Measurements from ENCODE around the gene UBAC1. TPM values are rescaled to one million over a fixed set of nuclear protein-coding genes. Genes with fewer than 3 reads are reported as not detected.
"Not testable (repeated sequence)": the region's sequence is repeated elsewhere in the genome, so short reads cannot be mapped to it uniquely, and the experiment has no call there.

Gene UBAC1
- total RNA-seq, 4 donors from 2014 or later: 48.6 to 61.4 (median 55.9) TPM

DNA sequence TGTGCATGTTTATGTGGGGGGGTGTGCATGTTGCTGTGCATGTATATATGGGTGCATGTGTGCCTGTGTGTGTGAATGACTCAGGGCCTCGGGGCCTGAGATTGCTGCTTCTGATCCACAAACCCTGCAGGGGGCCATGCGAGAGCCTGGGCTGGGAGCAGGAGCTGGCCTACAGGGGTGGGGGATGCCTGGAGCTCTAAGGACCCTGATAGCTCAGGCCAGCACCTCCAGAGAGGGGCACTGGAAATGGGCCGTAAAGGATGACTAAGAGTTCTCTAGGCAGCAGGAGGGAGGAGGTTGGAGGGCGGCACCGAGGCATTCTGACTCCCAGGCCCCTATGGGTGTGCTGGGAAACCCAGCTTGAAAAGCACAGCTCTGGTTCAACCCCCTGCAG lies 6.9 kb upstream of the UBAC1 start:
- no peak for TF ChIP-seq POLR2A (IDR thresholded peaks at IDR 0.05)
- TF ChIP-seq EP300 (IDR thresholded peaks at IDR 0.05): no peak
- TF ChIP-seq, protein P1, sequence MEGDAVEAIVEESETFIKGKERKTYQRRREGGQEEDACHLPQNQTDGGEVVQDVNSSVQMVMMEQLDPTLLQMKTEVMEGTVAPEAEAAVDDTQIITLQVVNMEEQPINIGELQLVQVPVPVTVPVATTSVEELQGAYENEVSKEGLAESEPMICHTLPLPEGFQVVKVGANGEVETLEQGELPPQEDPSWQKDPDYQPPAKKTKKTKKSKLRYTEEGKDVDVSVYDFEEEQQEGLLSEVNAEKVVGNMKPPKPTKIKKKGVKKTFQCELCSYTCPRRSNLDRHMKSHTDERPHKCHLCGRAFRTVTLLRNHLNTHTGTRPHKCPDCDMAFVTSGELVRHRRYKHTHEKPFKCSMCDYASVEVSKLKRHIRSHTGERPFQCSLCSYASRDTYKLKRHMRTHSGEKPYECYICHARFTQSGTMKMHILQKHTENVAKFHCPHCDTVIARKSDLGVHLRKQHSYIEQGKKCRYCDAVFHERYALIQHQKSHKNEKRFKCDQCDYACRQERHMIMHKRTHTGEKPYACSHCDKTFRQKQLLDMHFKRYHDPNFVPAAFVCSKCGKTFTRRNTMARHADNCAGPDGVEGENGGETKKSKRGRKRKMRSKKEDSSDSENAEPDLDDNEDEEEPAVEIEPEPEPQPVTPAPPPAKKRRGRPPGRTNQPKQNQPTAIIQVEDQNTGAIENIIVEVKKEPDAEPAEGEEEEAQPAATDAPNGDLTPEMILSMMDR (IDR thresholded peaks at IDR 0.05): no peak
- DNase-seq (ENCODE audit: low spot score in 2 of 2): no peak
- no peaks in the 10 kb centered on the region for H3K9me3 ChIP-seq
- H3K36me3 ChIP-seq: no peaks in the 10 kb centered on the region
- WGBS, 2 donors: 33 to 48% methylated on average over 5 of the region's 5 CpGs
- H3K27ac ChIP-seq: peak overlapping the region in 2 of 4 donors; percentile 29 to 50
- peaks cover 0 to 26% (median 7%) of the 10 kb centered on the region in 4 donors for H3K4me1 ChIP-seq
- H3K4me3 ChIP-seq: no peak overlapping the region
- no peaks in the 10 kb centered on the region for H3K27me3 ChIP-seq

DNA sequence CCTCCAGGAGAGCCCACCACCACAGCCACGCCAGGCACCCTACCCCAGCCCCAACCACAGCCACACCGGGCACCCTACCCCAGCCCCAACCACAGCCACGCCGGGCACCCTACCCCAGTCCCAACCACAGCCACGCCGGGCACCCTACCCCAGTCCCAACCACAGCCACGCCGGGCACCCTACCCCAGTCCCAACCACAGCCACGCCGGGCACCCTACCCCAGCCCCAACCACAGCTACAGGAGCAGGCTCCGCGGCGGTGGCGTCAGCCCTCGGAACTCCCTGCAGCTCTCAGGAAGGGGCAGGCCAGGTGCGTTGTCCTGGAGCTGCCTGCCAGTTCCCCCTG lies 5.7 kb upstream of the UBAC1 start:
- 84 to 92% methylated on average over 6 to 14 of the region's 16 CpGs for WGBS, 2 donors
- DNase-seq (ENCODE audit: low spot score in 2 of 2): not testable (repeated sequence)

DNA sequence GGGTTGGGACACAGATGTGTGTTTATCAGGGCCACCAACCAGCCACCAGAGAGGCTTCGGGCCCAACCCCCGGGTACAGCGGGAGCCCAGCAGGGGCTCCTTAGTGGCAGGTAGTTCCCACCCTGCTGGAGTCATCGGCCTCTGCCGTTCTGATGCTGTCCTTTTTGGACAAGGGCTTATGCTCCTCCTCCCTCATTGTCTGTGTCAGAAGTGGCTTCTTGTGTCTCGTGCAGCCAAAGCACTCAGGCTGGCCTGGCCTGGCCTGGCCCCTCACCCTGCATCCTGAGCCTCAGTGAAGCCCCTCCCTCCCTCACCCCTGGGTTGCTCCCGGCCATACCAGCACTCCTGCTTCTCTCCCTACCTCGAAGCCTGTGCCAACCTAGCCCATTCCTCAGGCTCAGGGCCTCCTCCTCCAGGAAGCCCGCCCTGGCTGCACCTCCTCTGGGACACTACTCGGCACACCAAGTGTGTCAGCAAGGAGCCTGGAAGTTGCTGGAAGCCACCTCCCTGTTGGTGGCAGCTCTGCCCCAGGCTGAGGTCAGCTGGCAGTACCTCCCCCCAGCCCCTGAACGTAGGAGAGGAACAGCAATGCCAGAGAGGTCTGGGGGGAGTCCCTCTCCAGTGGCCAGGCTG lies 4.1 kb upstream of the UBAC1 start:
- DNase-seq (ENCODE audit: low spot score in 2 of 2): no peak
- 55 to 63% methylated on average over 11 of the region's 11 CpGs for WGBS, 2 donors
- Histone ChIP-seq H3K9me3 (no peaks in the 10 kb centered on the region), H3K27me3 (no peaks in the 10 kb centered on the region), H3K27ac (no peak overlapping the region), H3K36me3 (no peaks in the 10 kb centered on the region), H3K4me1 (peaks cover 0 to 39% (median 10%) of the 10 kb centered on the region in 4 donors), H3K4me3 (no peak overlapping the region)
- TF ChIP-seq POLR2A (IDR thresholded peaks at IDR 0.05): no peak
- TF ChIP-seq EP300 (IDR thresholded peaks at IDR 0.05): no peak
- TF ChIP-seq, protein P1 (IDR thresholded peaks at IDR 0.05): no peak

More for the DNA sequence above, 5.7 kb upstream of the UBAC1 start:
- H3K36me3 ChIP-seq, H3K27me3 ChIP-seq, H3K27ac ChIP-seq, H3K4me3 ChIP-seq, H3K9me3 ChIP-seq: not testable (repeated sequence)
- peaks cover 0 to 29% (median 7%) of the 10 kb centered on the region in 4 donors for H3K4me1 ChIP-seq

DNA sequence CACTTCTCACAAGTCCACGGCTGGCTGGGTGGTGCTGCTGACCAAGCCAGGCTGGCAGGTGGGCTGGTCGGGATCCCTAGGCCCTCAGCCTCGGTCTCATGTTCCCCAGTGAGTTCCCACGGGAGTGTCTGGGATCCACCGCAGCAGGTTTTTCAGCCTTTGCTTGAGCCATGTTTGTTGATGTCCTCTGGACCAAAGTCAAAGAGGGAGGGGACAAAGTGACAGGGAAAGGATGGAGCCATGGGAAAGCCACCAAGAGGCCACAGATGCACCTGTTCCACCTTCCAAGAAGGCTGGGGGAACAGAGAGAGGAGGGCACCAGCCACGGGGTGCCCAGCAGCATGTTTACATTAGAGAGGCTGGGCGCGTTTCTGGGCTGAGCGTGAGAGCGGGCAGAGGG lies 2.8 kb upstream of the UBAC1 start:
- H3K27me3 ChIP-seq: no peaks in the 10 kb centered on the region
- TF ChIP-seq POLR2A (IDR thresholded peaks at IDR 0.05) (no peak), EP300 (IDR thresholded peaks at IDR 0.05) (no peak)
- TF ChIP-seq, protein P1 (IDR thresholded peaks at IDR 0.05): no peak
- no peak overlapping the region for H3K27ac ChIP-seq
- no peak overlapping the region for H3K4me3 ChIP-seq
- H3K36me3 ChIP-seq: no peaks in the 10 kb centered on the region
- H3K9me3 ChIP-seq: no peaks in the 10 kb centered on the region
- peaks cover 0 to 45% (median 18%) of the 10 kb centered on the region in 4 donors for H3K4me1 ChIP-seq
- DNase-seq (ENCODE audit: low spot score in 2 of 2): no peak
- 65 to 76% methylated on average over 9 to 10 of the region's 10 CpGs for WGBS, 2 donors

DNA sequence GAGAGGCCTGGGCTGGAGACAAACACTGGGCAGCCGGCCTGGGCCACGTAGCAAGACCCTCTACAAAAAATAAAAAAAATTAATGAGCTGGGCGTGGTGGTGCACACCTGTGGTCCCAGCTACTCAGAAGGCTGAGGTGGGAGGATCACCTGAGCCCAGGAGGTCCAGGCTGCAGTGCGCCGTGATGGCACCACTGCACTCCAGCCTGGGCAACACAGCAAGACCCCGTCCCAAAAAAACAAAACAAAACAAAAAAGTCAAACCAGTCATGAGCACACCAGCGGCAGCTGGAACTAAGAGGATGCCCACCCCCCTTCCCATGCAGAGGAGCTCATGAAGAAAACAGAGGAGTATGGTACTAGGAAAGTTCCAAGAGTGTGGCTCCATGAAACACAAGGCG lies 2.2 kb upstream of the UBAC1 start:
- H3K27me3 ChIP-seq: no peaks in the 10 kb centered on the region
- H3K4me3 ChIP-seq: no peak overlapping the region
- no peak overlapping the region for H3K27ac ChIP-seq
- H3K4me1 ChIP-seq: peaks cover 0 to 45% (median 16%) of the 10 kb centered on the region in 4 donors
- H3K9me3 ChIP-seq: no peaks in the 10 kb centered on the region
- DNase-seq (ENCODE audit: low spot score in 2 of 2): no peak
- 83 to 84% methylated on average over 8 of the region's 8 CpGs for WGBS, 2 donors
- no peaks in the 10 kb centered on the region for H3K36me3 ChIP-seq
- no peak for TF ChIP-seq POLR2A (IDR thresholded peaks at IDR 0.05)
- no peak for TF ChIP-seq EP300 (IDR thresholded peaks at IDR 0.05)
- TF ChIP-seq, protein P1 (IDR thresholded peaks at IDR 0.05): no peak
